Measurements from ENCODE around the gene OR1K1. TPM values are rescaled to one million over a fixed set of nuclear protein-coding genes. Genes with fewer than 3 reads are reported as not detected.

The OR1K1 gene
- total and polyA plus RNA-seq, 2 of the 13 experiments (the other 11 are each of a cell fraction or from before 2014, with no cell fraction given), result not detected

DNA sequence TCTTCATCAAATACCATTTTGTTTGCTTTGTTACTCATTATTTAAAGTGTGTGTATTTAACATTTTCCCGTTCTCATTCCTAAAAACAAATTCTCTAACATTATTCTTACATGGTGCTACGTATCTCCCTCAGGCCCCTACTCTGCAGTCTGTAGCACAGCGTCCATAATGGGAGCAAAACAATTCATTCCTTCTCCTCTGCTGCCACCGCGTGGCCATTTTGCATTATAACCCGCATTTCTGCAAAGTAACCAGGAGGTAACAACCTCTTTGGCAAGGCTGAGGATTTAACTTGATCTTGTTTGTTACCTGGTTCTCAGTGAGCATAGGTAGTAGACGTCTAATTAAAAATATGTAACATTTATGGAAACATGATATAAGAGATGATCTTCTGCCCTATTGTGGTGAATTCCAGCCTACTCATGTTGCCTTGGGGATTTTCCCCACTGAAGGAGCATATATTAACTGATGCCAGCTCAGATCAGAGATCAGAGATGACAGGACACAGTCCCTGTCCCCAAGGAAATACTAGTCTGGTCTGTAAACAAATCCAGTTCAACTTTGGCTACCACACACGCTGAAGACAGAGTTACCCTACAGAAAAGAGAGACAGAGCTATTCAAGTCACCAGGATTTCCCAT, 10.5 kb downstream of the OR1K1 start:
- in situ Hi-C loops (cut with HindIII; ENCODE audit: extremely low pct_ligation_motif_present, low pct_unique_long_range_greater_than_20kb) (loop anchor here (5.0 to 25.0 kb wide), 3 partner anchors 343 to 706 kb away; partner anchors contain the start of gene PTGS1), intact Hi-C loops (cut with micrococcal nuclease; ENCODE audit: unreplicated experiment) (loop anchor here (1.0 to 5.0 kb wide), 3 partner anchors 347 to 713 kb away; no protein-coding TSS in a partner anchor)
- H3K27me3 ChIP-seq (ENCODE audit: control insufficient read depth in 1 of 2, insufficient read depth in 2 of 2, low read length in 2 of 2), result no peaks in the 10 kb centered on the region
- H3K9ac ChIP-seq (ENCODE audit: insufficient read depth, low read depth, low read length), result no peak overlapping the region
- 2% methylated on average over 8 of the region's 8 CpGs for WGBS (ENCODE audit: low lambda C conversion rate)
- no peak overlapping the region for H2AFZ ChIP-seq (ENCODE audit: low read length)
- ChIA-PET POLR2A (no interaction called here), CTCF (ENCODE audit: low intra/inter-chr PET ratio, low total read pairs) (interaction anchor here (0.6 to 3.6 kb wide), 3 partner anchors 346 to 685 kb away, joined by 3 to 49 read pairs (median 5); no protein-coding TSS in a partner anchor)
- no peaks in the 10 kb centered on the region for H4K20me1 ChIP-seq (ENCODE audit: insufficient read depth, low read length)
- peak overlapping the region; percentile 48 for H3K4me2 ChIP-seq (ENCODE audit: low read depth, low read length)
- no TSS peak for BruUV-seq (replicated peaks)
- DNase-seq (ENCODE audit: low spot score) (peak; percentile 75), ATAC-seq (peak; percentile 93), FAIRE-seq (peak; percentile 96)
- H3K4me3 ChIP-seq (replicated peaks in 1 of 3; ENCODE audit: insufficient read depth in 1 of 3, low read depth in 2 of 3, low read length in 3 of 3), result no peak overlapping the region
- peaks cover 27% of the 10 kb centered on the region for H3K4me1 ChIP-seq (ENCODE audit: insufficient read depth, low read length)
- H3K36me3 ChIP-seq (replicated peaks in 1 of 2; ENCODE audit: control insufficient read depth in 1 of 2, insufficient read depth in 2 of 2, low read length in 2 of 2), result no peaks in the 10 kb centered on the region
- H3K9me3 ChIP-seq (ENCODE audit: low read length), result no peaks in the 10 kb centered on the region
- H3K27ac ChIP-seq (ENCODE audit: extremely low read length, insufficient read depth, low read length), result no peak overlapping the region
- no peaks in the 10 kb centered on the region for H3K79me2 ChIP-seq (ENCODE audit: insufficient read depth, low read length)
- 0 out of 2 replicates have a peak, but pooled peaks have one; percentile 32 for TF ChIP-seq KDM2A (CRISPR knock-in tag; IDR thresholded peaks at IDR 0.05; ENCODE audit: borderline replicate concordance, low read depth)
- TF ChIP-seq ZNF766 (CRISPR knock-in tag; IDR thresholded peaks at IDR 0.05; ENCODE audit: borderline replicate concordance), result no peak
- no peak for TF ChIP-seq CBX1 (IDR thresholded peaks at IDR 0.05; ENCODE audit: low read depth)
- no peak for TF ChIP-seq ZNF432 (CRISPR knock-in tag; IDR thresholded peaks at IDR 0.05; ENCODE audit: borderline replicate concordance)
- peak; percentile 70 for TF ChIP-seq MIXL1 (CRISPR knock-in tag; IDR thresholded peaks at IDR 0.05)
- TF ChIP-seq RAD21 (CRISPR knock-in tag; IDR thresholded peaks at IDR 0.05), result peak; percentile 82
- TF ChIP-seq YY1 (IDR thresholded peaks at IDR 0.05; ENCODE audit: insufficient read depth, insufficient replicate concordance, low read depth, low read length), result peak; percentile 42
- TF ChIP-seq, protein P1, sequence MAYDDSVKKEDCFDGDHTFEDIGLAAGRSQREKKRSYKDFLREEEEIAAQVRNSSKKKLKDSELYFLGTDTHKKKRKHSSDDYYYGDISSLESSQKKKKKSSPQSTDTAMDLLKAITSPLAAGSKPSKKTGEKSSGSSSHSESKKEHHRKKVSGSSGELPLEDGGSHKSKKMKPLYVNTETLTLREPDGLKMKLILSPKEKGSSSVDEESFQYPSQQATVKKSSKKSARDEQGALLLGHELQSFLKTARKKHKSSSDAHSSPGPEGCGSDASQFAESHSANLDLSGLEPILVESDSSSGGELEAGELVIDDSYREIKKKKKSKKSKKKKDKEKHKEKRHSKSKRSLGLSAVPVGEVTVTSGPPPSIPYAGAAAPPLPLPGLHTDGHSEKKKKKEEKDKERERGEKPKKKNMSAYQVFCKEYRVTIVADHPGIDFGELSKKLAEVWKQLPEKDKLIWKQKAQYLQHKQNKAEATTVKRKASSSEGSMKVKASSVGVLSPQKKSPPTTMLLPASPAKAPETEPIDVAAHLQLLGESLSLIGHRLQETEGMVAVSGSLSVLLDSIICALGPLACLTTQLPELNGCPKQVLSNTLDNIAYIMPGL (CRISPR knock-in tag; IDR thresholded peaks at IDR 0.05; ENCODE audit: borderline replicate concordance in 1 of 2, low read depth in 1 of 2), result 0 out of 4 replicates have a peak, but pooled peaks of 1 of the 2 experiments have one; percentile 55
- TF ChIP-seq, protein P2, sequence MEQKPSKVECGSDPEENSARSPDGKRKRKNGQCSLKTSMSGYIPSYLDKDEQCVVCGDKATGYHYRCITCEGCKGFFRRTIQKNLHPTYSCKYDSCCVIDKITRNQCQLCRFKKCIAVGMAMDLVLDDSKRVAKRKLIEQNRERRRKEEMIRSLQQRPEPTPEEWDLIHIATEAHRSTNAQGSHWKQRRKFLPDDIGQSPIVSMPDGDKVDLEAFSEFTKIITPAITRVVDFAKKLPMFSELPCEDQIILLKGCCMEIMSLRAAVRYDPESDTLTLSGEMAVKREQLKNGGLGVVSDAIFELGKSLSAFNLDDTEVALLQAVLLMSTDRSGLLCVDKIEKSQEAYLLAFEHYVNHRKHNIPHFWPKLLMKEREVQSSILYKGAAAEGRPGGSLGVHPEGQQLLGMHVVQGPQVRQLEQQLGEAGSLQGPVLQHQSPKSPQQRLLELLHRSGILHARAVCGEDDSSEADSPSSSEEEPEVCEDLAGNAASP (CRISPR knock-in tag; IDR thresholded peaks at IDR 0.05; ENCODE audit: borderline replicate concordance), result 0 out of 2 replicates have a peak, but pooled peaks have one; percentile 37
- TF ChIP-seq, protein P3, sequence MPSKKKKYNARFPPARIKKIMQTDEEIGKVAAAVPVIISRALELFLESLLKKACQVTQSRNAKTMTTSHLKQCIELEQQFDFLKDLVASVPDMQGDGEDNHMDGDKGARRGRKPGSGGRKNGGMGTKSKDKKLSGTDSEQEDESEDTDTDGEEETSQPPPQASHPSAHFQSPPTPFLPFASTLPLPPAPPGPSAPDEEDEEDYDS (CRISPR knock-in tag; IDR thresholded peaks at IDR 0.05), result 0 out of 2 replicates have a peak, but pooled peaks have one; percentile 26
- TF ChIP-seq, protein P4, sequence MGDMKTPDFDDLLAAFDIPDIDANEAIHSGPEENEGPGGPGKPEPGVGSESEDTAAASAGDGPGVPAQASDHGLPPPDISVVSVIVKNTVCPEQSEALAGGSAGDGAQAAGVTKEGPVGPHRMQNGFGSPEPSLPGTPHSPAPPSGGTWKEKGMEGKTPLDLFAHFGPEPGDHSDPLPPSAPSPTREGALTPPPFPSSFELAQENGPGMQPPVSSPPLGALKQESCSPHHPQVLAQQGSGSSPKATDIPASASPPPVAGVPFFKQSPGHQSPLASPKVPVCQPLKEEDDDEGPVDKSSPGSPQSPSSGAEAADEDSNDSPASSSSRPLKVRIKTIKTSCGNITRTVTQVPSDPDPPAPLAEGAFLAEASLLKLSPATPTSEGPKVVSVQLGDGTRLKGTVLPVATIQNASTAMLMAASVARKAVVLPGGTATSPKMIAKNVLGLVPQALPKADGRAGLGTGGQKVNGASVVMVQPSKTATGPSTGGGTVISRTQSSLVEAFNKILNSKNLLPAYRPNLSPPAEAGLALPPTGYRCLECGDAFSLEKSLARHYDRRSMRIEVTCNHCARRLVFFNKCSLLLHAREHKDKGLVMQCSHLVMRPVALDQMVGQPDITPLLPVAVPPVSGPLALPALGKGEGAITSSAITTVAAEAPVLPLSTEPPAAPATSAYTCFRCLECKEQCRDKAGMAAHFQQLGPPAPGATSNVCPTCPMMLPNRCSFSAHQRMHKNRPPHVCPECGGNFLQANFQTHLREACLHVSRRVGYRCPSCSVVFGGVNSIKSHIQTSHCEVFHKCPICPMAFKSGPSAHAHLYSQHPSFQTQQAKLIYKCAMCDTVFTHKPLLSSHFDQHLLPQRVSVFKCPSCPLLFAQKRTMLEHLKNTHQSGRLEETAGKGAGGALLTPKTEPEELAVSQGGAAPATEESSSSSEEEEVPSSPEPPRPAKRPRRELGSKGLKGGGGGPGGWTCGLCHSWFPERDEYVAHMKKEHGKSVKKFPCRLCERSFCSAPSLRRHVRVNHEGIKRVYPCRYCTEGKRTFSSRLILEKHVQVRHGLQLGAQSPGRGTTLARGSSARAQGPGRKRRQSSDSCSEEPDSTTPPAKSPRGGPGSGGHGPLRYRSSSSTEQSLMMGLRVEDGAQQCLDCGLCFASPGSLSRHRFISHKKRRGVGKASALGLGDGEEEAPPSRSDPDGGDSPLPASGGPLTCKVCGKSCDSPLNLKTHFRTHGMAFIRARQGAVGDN (CRISPR knock-in tag; IDR thresholded peaks at IDR 0.05), result no peak
- TF ChIP-seq ISX (CRISPR knock-in tag; conservative IDR thresholded peaks at IDR 0.05), result no peak
- TF ChIP-seq RXRA (CRISPR knock-in tag; IDR thresholded peaks at IDR 0.05), result no peak
- TF ChIP-seq, protein P5, sequence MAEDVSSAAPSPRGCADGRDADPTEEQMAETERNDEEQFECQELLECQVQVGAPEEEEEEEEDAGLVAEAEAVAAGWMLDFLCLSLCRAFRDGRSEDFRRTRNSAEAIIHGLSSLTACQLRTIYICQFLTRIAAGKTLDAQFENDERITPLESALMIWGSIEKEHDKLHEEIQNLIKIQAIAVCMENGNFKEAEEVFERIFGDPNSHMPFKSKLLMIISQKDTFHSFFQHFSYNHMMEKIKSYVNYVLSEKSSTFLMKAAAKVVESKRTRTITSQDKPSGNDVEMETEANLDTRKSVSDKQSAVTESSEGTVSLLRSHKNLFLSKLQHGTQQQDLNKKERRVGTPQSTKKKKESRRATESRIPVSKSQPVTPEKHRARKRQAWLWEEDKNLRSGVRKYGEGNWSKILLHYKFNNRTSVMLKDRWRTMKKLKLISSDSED (CRISPR knock-in tag; IDR thresholded peaks at IDR 0.05), result no peak

All from HepG2 (cell line).